HepG2 (cell line): ENCODE measurements around the gene IZUMO1R. TPM values are rescaled to one million over a fixed set of nuclear protein-coding genes. Genes with fewer than 3 reads are reported as not detected.

Experiments used
- ATAC-seq: fragments of 200-7000 bp; cut with Tn5 transposase; 3 replicates; pipeline ENCODE4 v1.9.1; 2020; ENCODE audit warnings: mild to moderate bottlenecking, moderate library complexity
- BruUV-seq: library from RNA; stranded (reverse); fragments of 400-500 nt; replicated peaks from 2 replicates; lab custom pipeline; 2021; lab: Mats Ljungman, UMichigan
- CTCF ChIA-PET: fragments of 300-600 bp; formaldehyde crosslinking; extraction: SDS; loops from one replicate; lab custom pipeline; 2021; ENCODE audit warnings: low total read pairs, inconsistent platforms, low intra/inter-chr PET ratio; lab: Yijun Ruan, JAX
- POLR2A ChIA-PET: fragments of 350-600 bp; sonication (Branson Sonifier 250); formaldehyde crosslinking; loops from one replicate; lab custom pipeline; 2020; ENCODE audit warnings: antibody characterized with exemption, inconsistent platforms; lab: Yijun Ruan, JAX
- DNase-seq: peaks from one replicate; pipeline ENCODE4 v3.0.0-alpha.2; 2015; ENCODE audit warnings: low spot score
- FAIRE-seq: peaks from 3 replicates; lab custom pipeline; 2011; peaks lifted over from hg19 to GRCh38; lab: Jason Lieb, UNC
- H2AFZ ChIP-seq: one replicate; pipeline ENCODE4 v1.6.1; 2011; ENCODE audit warnings: low read length, inconsistent platforms
- H3K27ac ChIP-seq: fragments of 300-600 bp; 3 replicates; pipeline ENCODE4 v1.8.0; 2011; ENCODE audit warnings: mixed run types, mild to moderate bottlenecking, mixed read lengths, low read length, inconsistent platforms; ENCODE audit not compliant: insufficient read depth; ENCODE audit errors: extremely low read length
- H3K27me3 ChIP-seq, 2 experiments: fragments of 200-600 bp in 1 of 2; 2 replicates in 1 of 2; 3 replicates in 1 of 2; pipeline versions ENCODE4 v1.6.0 to v1.8.0; 2011; ENCODE audit warnings: low read length in 2 of 2, mild to moderate bottlenecking in 2 of 2, moderate library complexity in 2 of 2, inconsistent platforms in 1 of 2; ENCODE audit not compliant: insufficient read depth in 2 of 2, control insufficient read depth in 1 of 2
- H3K36me3 ChIP-seq, 2 experiments: fragments of 200-600 bp in 1 of 2; replicated peaks in 1 of 2; 2 replicates in 1 of 2; 3 replicates in 1 of 2; pipeline versions ENCODE4 v1.5.1 to v1.8.0; 2011; ENCODE audit warnings: low read length in 2 of 2, inconsistent platforms in 1 of 2; ENCODE audit not compliant: insufficient read depth in 2 of 2, control insufficient read depth in 1 of 2
- H3K4me1 ChIP-seq: 2 replicates; pipeline ENCODE4 v1.5.1; 2012; ENCODE audit warnings: low read length, inconsistent platforms; ENCODE audit not compliant: insufficient read depth
- H3K4me2 ChIP-seq: 2 replicates; pipeline ENCODE4 v1.6.0; 2011; ENCODE audit warnings: low read depth, low read length, inconsistent platforms
- H3K4me3 ChIP-seq, 3 experiments: fragments of 200-600 bp in 1 of 3; sonication (generic), shearing (Covaris generic) in 1 of 3; replicated peaks in 1 of 3; 2 replicates each; pipeline ENCODE4 v1.5.1; 2011 to 2016; ENCODE audit warnings: low read length in 3 of 3, inconsistent platforms in 2 of 3, low read depth in 2 of 3, mild to moderate bottlenecking in 2 of 3, control low read depth in 1 of 3, mixed read lengths in 1 of 3; ENCODE audit not compliant: insufficient read depth in 1 of 3
- H3K79me2 ChIP-seq: one replicate; pipeline ENCODE4 v1.6.1; 2011; ENCODE audit warnings: low read length, inconsistent platforms; ENCODE audit not compliant: insufficient read depth
- H3K9ac ChIP-seq: 2 replicates; pipeline ENCODE4 v1.6.0; 2011; ENCODE audit warnings: mild to moderate bottlenecking, low read depth, low read length, inconsistent platforms; ENCODE audit not compliant: insufficient read depth
- H3K9me3 ChIP-seq: 2 replicates; pipeline ENCODE4 v1.5.1; 2012; ENCODE audit warnings: mild to moderate bottlenecking, low read length
- H4K20me1 ChIP-seq: 2 replicates; pipeline ENCODE4 v1.6.0; 2011; ENCODE audit warnings: inconsistent platforms, mild to moderate bottlenecking, low read length, moderate library complexity; ENCODE audit not compliant: insufficient read depth
- FOSL1 ChIP-seq: sonication (generic); formaldehyde crosslinking; IDR thresholded peaks from 2 replicates; pipeline ENCODE4 v1.9.0; 2021; ENCODE audit warnings: missing genetic modification reagents, borderline replicate concordance
- GTF2F1 ChIP-seq: fragments of 150-350 bp; IDR thresholded peaks from 2 replicates; pipeline ENCODE4 v1.6.1; 2014; ENCODE audit warnings: low read length
- MED13 ChIP-seq: sonication (generic); formaldehyde crosslinking; IDR thresholded peaks from 2 replicates; pipeline ENCODE4 v1.5.0; 2020; ENCODE audit warnings: missing genetic modification reagents
- ONECUT2 ChIP-seq: sonication (generic); formaldehyde crosslinking; IDR thresholded peaks from 2 replicates; pipeline ENCODE4 v1.4.0; 2020; ENCODE audit warnings: missing genetic modification reagents
- SMAD3 ChIP-seq: sonication (generic); formaldehyde crosslinking; IDR thresholded peaks from 2 replicates; pipeline ENCODE4 v1.4.0; 2020; ENCODE audit warnings: missing genetic modification reagents
- TAF1 ChIP-seq: sonication (generic); formaldehyde crosslinking; IDR thresholded peaks from 2 replicates; pipeline ENCODE4 v1.4.0; 2020; ENCODE audit warnings: missing genetic modification reagents
- ZNF44 ChIP-seq: sonication (generic); formaldehyde crosslinking; IDR thresholded peaks from 2 replicates; pipeline ENCODE4 v1.5.1; 2020; ENCODE audit warnings: mild to moderate bottlenecking, missing genetic modification reagents
- ZNF468 ChIP-seq: sonication (generic); formaldehyde crosslinking; IDR thresholded peaks from 2 replicates; pipeline ENCODE4 v1.8.0; 2022; ENCODE audit warnings: mild to moderate bottlenecking, moderate library complexity, missing genetic modification reagents
- ZNF773 ChIP-seq: sonication (generic); formaldehyde crosslinking; IDR thresholded peaks from 2 replicates; pipeline ENCODE4 v1.4.0; 2020; ENCODE audit warnings: missing genetic modification reagents, borderline replicate concordance
- WGBS: methylation state at CpG from one replicate; pipeline ENCODE4 v1.1.6; 2017; ENCODE audit warnings: low lambda C conversion rate; 5-methylcytosine and 5-hydroxymethylcytosine counted together
- in situ Hi-C: cut with HindIII; loops from 2 replicates; pipeline ENCODE4 v1.10.0; 2017; ENCODE audit warnings: low pct_unique_long_range_greater_than_20kb; ENCODE audit not compliant: extremely low pct_ligation_motif_present
- intact Hi-C: fragments of 100-400 bp; cut with micrococcal nuclease; formaldehyde crosslinking; loops from one replicate; pipeline ENCODE4 v1.10.0; 2022; ENCODE audit not compliant: unreplicated experiment
- polyA plus RNA-seq, 8 experiments: library from polyadenylated mRNA; depleted of rRNA in 3 of 8; stranded (reverse) in 7 of 8; unstranded in 1 of 8; fragments of >200 nt; fragmentation: Illumina TruSeq in 4 of 8; extraction: Trizol in 4 of 8; gene quantifications; 2 replicates each; pipeline versions ENCODE4 v1.2.1 to v1.2.3, GENCODE V29; 2011 to 2016; ENCODE audit warnings: low read depth in 4 of 8, missing spikeins in 1 of 8, mixed read lengths in 1 of 8; ENCODE audit not compliant: insufficient read depth in 1 of 8
- total RNA-seq, 5 experiments: library from RNA; depleted of rRNA; stranded (reverse); fragments of >200 nt; fragmentation: Illumina TruSeq; extraction: Trizol; gene quantifications; 2 replicates each; pipeline ENCODE4 v1.2.3, GENCODE V29; 2016; ENCODE audit warnings: low read depth in 1 of 5
- TF ChIP-seq, protein P1 (sequence below): sonication (generic); formaldehyde crosslinking; IDR thresholded peaks from 2 replicates; pipeline ENCODE4 v1.4.0; 2020; ENCODE audit warnings: low read depth, mild to moderate bottlenecking, missing genetic modification reagents

Gene IZUMO1R
- total and polyA plus RNA-seq, 2 of the 13 experiments (the other 11 are each of a cell fraction or from before 2014, with no cell fraction given): not detected

DNA sequence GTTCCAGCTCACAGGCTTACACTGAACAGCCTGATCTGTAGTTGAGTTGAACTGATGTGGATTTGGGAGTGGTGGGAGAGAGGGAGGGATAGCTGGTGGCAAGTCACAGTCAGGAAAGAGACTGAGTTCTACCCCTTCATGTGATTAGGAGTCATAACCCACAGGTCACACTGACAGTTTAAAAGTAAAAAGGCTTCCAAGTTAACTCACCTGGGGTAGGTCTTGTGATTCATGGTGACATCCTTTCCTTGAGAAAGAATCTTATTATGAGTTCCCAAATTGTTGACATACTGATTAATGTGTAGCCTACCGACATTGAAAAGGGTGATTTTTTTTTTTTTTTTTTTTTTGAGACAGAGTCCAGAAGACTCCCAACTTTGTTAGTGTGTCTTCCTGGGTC is 5.4 kb downstream of the IZUMO1R start (continued):
- no peak for TF ChIP-seq ONECUT2 (CRISPR knock-in tag)

DNA sequence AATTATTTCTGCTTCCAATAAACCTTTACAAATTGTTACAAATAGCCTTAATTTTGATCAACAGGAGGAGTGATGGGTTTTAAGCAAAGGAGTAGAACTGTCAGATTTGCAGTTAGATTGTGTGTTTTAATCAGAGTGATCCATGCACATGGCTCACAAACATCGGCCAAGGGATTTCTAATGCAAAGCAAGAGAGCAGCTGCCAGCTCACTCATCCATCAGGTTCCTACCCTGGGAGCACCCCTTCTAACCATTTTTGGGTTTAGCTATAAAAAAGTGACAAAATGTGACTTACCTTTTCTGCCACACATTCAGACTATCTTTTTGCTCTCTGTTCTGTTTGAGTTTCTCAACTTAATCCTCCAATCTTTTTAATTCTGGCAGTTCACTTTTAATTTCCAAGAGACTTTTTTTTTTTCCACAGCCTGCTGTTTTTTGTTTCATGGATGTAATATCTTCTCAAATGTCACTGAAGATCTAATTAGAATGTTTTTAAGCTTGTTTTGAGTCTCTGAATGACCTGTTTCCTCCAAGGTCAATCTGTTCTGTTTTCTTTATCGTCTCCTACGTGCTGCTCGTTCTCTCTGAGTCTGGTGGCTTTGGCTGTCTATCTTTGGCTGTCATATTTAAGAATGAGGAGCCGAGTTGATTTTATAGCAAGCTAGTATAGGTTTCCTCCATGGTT is 6.0 kb downstream of the IZUMO1R start:
- H3K9me3 ChIP-seq: no peaks in the 10 kb centered on the region
- no peak overlapping the region for H3K4me2 ChIP-seq
- no peak overlapping the region for H3K27ac ChIP-seq
- BruUV-seq: no TSS peak
- TF ChIP-seq ZNF44 (no peak), SMAD3 (no peak), TAF1 (CRISPR knock-in tag) (no peak), ZNF773 (CRISPR knock-in tag) (no peak), MED13 (CRISPR knock-in tag) (no peak), FOSL1 (CRISPR knock-in tag) (no peak), GTF2F1 (no peak), ZNF468 (CRISPR knock-in tag) (no peak)
- TF ChIP-seq, protein P1, sequence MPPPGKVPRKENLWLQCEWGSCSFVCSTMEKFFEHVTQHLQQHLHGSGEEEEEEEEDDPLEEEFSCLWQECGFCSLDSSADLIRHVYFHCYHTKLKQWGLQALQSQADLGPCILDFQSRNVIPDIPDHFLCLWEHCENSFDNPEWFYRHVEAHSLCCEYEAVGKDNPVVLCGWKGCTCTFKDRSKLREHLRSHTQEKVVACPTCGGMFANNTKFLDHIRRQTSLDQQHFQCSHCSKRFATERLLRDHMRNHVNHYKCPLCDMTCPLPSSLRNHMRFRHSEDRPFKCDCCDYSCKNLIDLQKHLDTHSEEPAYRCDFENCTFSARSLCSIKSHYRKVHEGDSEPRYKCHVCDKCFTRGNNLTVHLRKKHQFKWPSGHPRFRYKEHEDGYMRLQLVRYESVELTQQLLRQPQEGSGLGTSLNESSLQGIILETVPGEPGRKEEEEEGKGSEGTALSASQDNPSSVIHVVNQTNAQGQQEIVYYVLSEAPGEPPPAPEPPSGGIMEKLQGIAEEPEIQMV (CRISPR knock-in tag): no peak
- 57% methylated on average over 5 of the region's 5 CpGs for WGBS
- H3K4me3 ChIP-seq: no peak overlapping the region
- H3K4me1 ChIP-seq: no peaks in the 10 kb centered on the region; the same call in 1 of the 2 replicates
- ChIA-PET CTCF (no interaction called here), POLR2A (no interaction called here)
- no peaks in the 10 kb centered on the region for H3K79me2 ChIP-seq
- no peak overlapping the region for H3K9ac ChIP-seq
- no peaks in the 10 kb centered on the region for H4K20me1 ChIP-seq
- intact Hi-C loops (no loop called here), in situ Hi-C loops (no loop called here)
- H2AFZ ChIP-seq: no peak overlapping the region
- FAIRE-seq (no peak), ATAC-seq (no peak), DNase-seq (no peak)
- no peaks in the 10 kb centered on the region for H3K36me3 ChIP-seq
- peaks cover 1 to 11% of the 10 kb centered on the region in 2 experiments; a peak in 3 of 5 replicates for H3K27me3 ChIP-seq
